Neural crest cell (in vitro differentiated cells): Measurements from ENCODE around the gene MAML3. TPM values are rescaled to one million over a fixed set of nuclear protein-coding genes. Genes with fewer than 3 reads are reported as not detected.

Source experiments
- DNase-seq: peaks from one replicate; pipeline ENCODE4 v3.0.0; 2021; ENCODE audit warnings: low read depth, mixed read lengths, low spot score
- H3K27ac Mint-ChIP-seq: one replicate; pipeline ENCODE4 v1.8.0; 2021; ENCODE audit warnings: mild to moderate bottlenecking, mixed read lengths; ENCODE audit not compliant: unreplicated experiment
- H3K27me3 Mint-ChIP-seq: 2 replicates; pipeline ENCODE4 v1.8.0; 2021; ENCODE audit warnings: low read depth, mild to moderate bottlenecking, mixed read lengths
- H3K36me3 Mint-ChIP-seq: 2 replicates; pipeline ENCODE4 v1.8.0; 2021; ENCODE audit warnings: low read depth, mild to moderate bottlenecking, mixed read lengths
- H3K4me1 Mint-ChIP-seq: 2 replicates; pipeline ENCODE4 v1.8.0; 2021; ENCODE audit warnings: mixed read lengths
- H3K4me3 Mint-ChIP-seq: one replicate; pipeline ENCODE4 v1.8.0; 2021; ENCODE audit warnings: mild to moderate bottlenecking, mixed read lengths
- H3K9me3 Mint-ChIP-seq: 2 replicates; pipeline ENCODE4 v1.8.0; 2021; ENCODE audit warnings: mixed read lengths
- CTCF ChIP-seq: fragments of 200-600 bp; sonication (generic); conservative IDR thresholded peaks from 2 replicates; pipeline ENCODE4 v1.5.0; 2021; ENCODE audit warnings: antibody characterized with exemption, mild to moderate bottlenecking
- total RNA-seq: library from RNA; stranded (reverse); gene quantifications from 2 replicates; pipeline ENCODE4 v1.2.1, GENCODE V29; 2021

Gene MAML3
- total RNA-seq, 1 donor from 2014 or later, result 21.8 TPM

GRCh38 chr4:139776235-139776634 lies 377.7 kb downstream of the MAML3 start:
- H3K4me3 Mint-ChIP-seq, result no peak overlapping the region
- DNase-seq, result no peak
- no peak for TF ChIP-seq CTCF
- H3K27me3 Mint-ChIP-seq, result no peaks in the 10 kb centered on the region
- H3K4me1 Mint-ChIP-seq, result peaks cover 64% of the 10 kb centered on the region
- H3K36me3 Mint-ChIP-seq, result peaks cover 3% of the 10 kb centered on the region
- peaks cover 3% of the 10 kb centered on the region for H3K9me3 Mint-ChIP-seq
- peak overlapping the region; percentile 79 for H3K27ac Mint-ChIP-seq

GRCh38 chr4:139774759-139775487 lies 379.1 kb downstream of the MAML3 start:
- no peaks in the 10 kb centered on the region for H3K27me3 Mint-ChIP-seq
- no peak for TF ChIP-seq CTCF
- peaks cover 3% of the 10 kb centered on the region for H3K36me3 Mint-ChIP-seq
- H3K27ac Mint-ChIP-seq, result peak overlapping the region; percentile 8
- H3K4me1 Mint-ChIP-seq, result peaks cover 72% of the 10 kb centered on the region
- no peak overlapping the region for H3K4me3 Mint-ChIP-seq
- DNase-seq, result no peak
- peaks cover 3% of the 10 kb centered on the region for H3K9me3 Mint-ChIP-seq

- Mint-ChIP-seq H3K27me3 (no peaks in the 10 kb centered on the region), H3K9me3 (peaks cover 3% of the 10 kb centered on the region), H3K27ac (no peak overlapping the region), H3K4me1 (peaks cover 61% of the 10 kb centered on the region), H3K4me3 (no peak overlapping the region), H3K36me3 (peaks cover 3% of the 10 kb centered on the region)
- TF ChIP-seq CTCF, result no peak
- no peak for DNase-seq
Measured at GRCh38 chr4:139773560-139774318, 380.2 kb downstream of the MAML3 start.

- peaks cover 33% of the 10 kb centered on the region for H3K4me1 Mint-ChIP-seq
- H3K27me3 Mint-ChIP-seq, result no peaks in the 10 kb centered on the region
- H3K27ac Mint-ChIP-seq, result peak overlapping the region; percentile 93
- TF ChIP-seq CTCF, result no peak
- DNase-seq, result no peak
- H3K9me3 Mint-ChIP-seq, result no peaks in the 10 kb centered on the region
- H3K36me3 Mint-ChIP-seq, result no peaks in the 10 kb centered on the region
- peak overlapping the region; percentile 16 for H3K4me3 Mint-ChIP-seq
Measured at GRCh38 chr4:139770361-139770760, 383.6 kb downstream of the MAML3 start.

- no peak for DNase-seq
- Mint-ChIP-seq H3K27me3 (no peaks in the 10 kb centered on the region), H3K27ac (no peak overlapping the region), H3K36me3 (no peaks in the 10 kb centered on the region), H3K9me3 (no peaks in the 10 kb centered on the region), H3K4me1 (peaks cover 28% of the 10 kb centered on the region), H3K4me3 (no peak overlapping the region)
- no peak for TF ChIP-seq CTCF
Measured at GRCh38 chr4:139769364-139769763, 384.6 kb downstream of the MAML3 start.
